C4-2B (cell line): ENCODE measurements around the gene ZSWIM5.

Source experiments
- CTCF ChIP-seq: fragments of 450-650 bp; conservative IDR thresholded peaks from 2 replicates; pipeline ENCODE4 v1.5.1; 2017; ENCODE audit warnings: mild to moderate bottlenecking
- ZFX ChIP-seq: fragments of 450-650 bp; IDR thresholded peaks from 2 replicates; pipeline ENCODE4 v1.6.1; 2017

DNA sequence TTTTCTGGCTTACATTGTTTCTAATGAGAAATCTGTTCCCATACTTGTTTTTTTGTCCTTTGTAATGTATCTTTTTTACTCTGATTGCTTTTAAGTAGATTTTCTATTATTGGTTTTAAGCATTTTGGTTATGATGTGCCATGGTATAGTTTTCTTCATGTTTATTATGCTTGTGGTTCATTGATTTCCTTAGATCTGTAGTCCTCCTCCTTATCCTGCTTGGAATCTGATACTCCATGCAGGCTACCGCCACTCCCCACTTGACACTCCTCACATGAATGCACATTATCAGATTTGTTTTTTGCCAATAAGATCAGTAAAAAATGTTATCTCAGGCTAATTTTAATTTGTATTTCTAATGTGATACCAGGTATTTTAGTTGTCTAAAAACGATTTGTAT lies 173.6 kb downstream of the ZSWIM5 start:
- TF ChIP-seq CTCF, result no peak
- no peak for TF ChIP-seq ZFX
